Stomach (tissue), 4 donors: ENCODE results near the gene HES5.

Experiments used
- EP300 ChIP-seq: sonication (generic); formaldehyde crosslinking; IDR thresholded peaks from one replicate; pipeline ENCODE4 v1.6.1; 2017; ENCODE audit warnings: antibody characterized with exemption
- POLR2A ChIP-seq, 4 donors: fragments of 450-650 bp; IDR thresholded peaks; one replicate each; pipeline ENCODE4 v1.6.1; 2016; ENCODE audit warnings: antibody characterized with exemption in 4 of 4, control low read depth in 2 of 4, mild to moderate bottlenecking in 1 of 4, moderate library complexity in 1 of 4
- POLR2AphosphoS5 ChIP-seq, 3 donors: sonication (generic); formaldehyde crosslinking; IDR thresholded peaks; one replicate each; pipeline ENCODE4 v1.6.1; 2016; ENCODE audit warnings: antibody characterized with exemption in 3 of 3
- TF ChIP-seq, protein P1 (sequence below), 7 experiments: fragments of 450-650 bp in 4 of 7; fragments of 200-600 bp in 3 of 7; sonication (generic) in 3 of 7; IDR thresholded peaks; one replicate each; pipeline ENCODE4 v1.5.1; 2016 to 2019; ENCODE audit warnings: antibody characterized with exemption in 7 of 7, control low read depth in 2 of 7, mild to moderate bottlenecking in 1 of 7

DNA sequence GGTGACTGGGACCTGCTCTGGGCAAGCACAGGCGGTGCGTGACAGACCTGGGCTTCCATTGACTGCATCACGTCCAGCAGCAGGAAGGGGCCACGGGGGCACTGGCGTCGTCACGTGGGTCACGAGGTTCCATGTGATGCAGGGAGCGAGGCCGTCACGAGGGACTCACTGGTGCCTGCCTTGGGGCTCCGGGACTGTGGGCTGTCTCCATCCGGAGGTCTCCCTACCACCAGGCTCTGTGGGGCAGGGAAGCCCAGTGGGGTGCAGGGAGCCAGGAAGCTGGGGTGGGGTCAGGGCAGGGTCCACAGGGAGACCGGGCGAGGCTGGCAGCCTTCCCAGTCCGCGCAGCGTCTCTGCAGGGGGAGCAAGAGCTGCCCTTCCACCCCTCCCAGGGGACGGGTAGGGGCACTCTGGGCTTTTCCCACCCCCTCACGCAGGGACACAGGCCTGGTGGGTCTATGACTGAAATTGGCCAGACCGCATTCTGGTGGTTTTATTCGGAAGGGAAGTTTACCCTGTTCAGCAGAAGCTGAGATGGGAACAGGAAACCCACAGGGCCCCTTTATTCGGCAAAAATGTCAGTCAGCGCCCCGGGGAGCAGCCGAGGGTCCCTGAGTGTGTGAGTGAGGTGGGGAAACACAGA, 25.7 kb upstream of the HES5 start:
- TF ChIP-seq EP300: no peak
- TF ChIP-seq, protein P1, sequence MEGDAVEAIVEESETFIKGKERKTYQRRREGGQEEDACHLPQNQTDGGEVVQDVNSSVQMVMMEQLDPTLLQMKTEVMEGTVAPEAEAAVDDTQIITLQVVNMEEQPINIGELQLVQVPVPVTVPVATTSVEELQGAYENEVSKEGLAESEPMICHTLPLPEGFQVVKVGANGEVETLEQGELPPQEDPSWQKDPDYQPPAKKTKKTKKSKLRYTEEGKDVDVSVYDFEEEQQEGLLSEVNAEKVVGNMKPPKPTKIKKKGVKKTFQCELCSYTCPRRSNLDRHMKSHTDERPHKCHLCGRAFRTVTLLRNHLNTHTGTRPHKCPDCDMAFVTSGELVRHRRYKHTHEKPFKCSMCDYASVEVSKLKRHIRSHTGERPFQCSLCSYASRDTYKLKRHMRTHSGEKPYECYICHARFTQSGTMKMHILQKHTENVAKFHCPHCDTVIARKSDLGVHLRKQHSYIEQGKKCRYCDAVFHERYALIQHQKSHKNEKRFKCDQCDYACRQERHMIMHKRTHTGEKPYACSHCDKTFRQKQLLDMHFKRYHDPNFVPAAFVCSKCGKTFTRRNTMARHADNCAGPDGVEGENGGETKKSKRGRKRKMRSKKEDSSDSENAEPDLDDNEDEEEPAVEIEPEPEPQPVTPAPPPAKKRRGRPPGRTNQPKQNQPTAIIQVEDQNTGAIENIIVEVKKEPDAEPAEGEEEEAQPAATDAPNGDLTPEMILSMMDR (IDR thresholded peaks at IDR 0.05): no peak
- peak; percentile 69 to 85 (median 72) for TF ChIP-seq POLR2AphosphoS5 (IDR thresholded peaks at IDR 0.05)
- peak in 1 of 4 donors; percentile 13 for TF ChIP-seq POLR2A (IDR thresholded peaks at IDR 0.05)
